ELF-1 (cell line): ENCODE measurements around the gene MAGIX.
"Not testable (repeated sequence)": the region's sequence is repeated elsewhere in the genome, so short reads cannot be mapped to it uniquely, and the experiment has no call there.

Experiments used
- DNase-seq: peaks from one replicate; pipeline ENCODE4 v3.0.0-alpha.2; 2016; ENCODE audit warnings: low read depth, low spot score

Gene MAGIX

GRCh38 chrX:49162620-49163019 lies at the start of gene MAGIX:
MAGIX (plus strand) TSS chrX:49162758; CDS start chrX:49162890, 132 bp downstream.
- DNase-seq, result peak; percentile 53

- DNase-seq, result no peak
These were observed 46.5 kb upstream of the MAGIX start for GRCh38 chrX:49116076-49116475.

DNA sequence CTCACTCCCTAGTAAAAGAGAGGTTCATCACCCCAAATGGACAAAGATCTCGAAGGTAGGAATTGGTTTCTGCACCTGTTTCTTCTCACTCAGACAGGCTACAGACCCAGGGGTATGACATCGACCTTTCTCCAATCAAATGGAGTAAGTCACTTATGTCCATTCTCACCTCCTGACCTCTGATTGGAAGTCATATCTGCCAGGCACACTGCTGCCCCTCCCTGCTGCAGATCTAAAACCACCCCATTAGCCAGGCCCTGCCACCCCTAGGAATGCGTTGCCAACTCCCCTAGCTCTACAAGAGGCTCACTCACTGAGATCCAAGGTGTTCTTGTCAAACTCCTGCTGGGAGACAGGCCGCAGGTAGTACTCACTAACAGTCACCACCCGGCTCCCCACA lies 45.8 kb upstream of the MAGIX start:
- no peak for DNase-seq

- no peak for DNase-seq
These were observed 45.0 kb upstream of the MAGIX start for GRCh38 chrX:49117581-49117980.

GRCh38 chrX:49120091-49120490 lies 42.5 kb upstream of the MAGIX start:
- DNase-seq, result peak; percentile 34

DNA sequence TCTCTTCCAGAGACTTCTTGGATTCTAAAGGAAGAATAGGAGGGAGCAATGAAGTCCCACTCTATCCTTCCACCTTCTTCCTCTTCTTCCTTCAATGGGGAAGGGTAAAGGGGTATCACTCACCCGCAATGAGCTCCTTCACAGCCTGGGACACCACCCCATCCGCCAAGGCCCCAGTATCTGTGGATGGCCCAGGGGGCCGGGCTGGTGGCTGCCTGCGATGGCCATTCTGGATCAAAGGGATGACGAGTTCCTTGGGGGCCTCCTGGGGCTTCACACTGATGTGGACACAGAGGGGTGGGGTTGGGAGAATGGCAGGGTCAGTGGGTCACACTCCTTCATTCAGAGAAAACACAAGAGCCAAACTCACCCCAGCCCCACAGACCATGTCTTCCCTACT lies 40.1 kb upstream of the MAGIX start:
- no peak for DNase-seq

- DNase-seq, result not testable (repeated sequence)
These were observed 34.8 kb upstream of the MAGIX start for GRCh38 chrX:49127742-49128258.

DNA sequence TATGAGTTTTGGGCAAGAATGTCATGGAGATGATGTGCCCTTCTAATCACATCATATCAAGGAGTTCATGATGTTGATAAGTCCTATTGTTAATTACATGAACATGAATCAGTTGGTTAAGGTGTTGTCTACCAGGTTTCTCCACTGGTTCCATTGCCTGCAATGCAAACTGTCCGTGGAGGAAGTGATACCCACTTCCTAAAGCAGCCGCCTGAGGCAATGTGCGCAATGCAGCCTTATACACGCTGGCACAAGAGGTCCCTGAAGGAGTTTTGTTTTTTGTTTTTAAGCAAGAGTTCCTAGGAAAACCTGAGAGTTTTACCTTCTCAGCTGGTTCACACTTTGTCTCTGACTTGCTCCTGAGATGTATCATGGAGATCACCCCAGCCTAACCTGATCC lies 33.1 kb upstream of the MAGIX start:
- DNase-seq, result no peak

GRCh38 chrX:49132275-49132674 lies 30.3 kb upstream of the MAGIX start:
- DNase-seq, result not testable (repeated sequence)

DNA sequence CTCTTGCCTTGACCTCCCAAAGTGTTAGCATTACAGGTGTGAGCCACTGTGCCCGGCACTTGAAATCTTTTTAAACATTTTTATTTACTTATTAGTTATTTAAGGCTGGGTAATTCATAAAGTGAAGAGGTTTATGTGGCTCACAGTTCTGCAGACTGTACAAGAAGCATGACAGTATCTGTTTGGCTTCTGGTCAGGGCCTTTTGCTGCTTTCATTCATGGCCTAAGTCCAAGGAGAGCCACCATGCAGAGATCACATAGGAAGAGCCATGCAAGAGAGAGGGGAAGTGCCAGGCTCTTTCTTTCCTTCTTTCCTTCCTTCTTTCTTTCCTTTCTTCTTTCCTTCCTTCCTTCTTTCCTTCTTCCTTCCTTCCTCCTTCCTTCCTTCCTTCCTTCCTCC lies 28.8 kb upstream of the MAGIX start:
- DNase-seq, result no peak

GRCh38 chrX:49137492-49137891 lies 25.1 kb upstream of the MAGIX start:
- DNase-seq, result no peak

GRCh38 chrX:49139713-49140112 lies 22.8 kb upstream of the MAGIX start:
- no peak for DNase-seq

GRCh38 chrX:49142264-49142663 lies 20.3 kb upstream of the MAGIX start:
- DNase-seq, result not testable (repeated sequence)

- DNase-seq, result peak; percentile 13
These were observed 19.4 kb upstream of the MAGIX start for GRCh38 chrX:49143154-49143553.

GRCh38 chrX:49147282-49147681 lies 15.3 kb upstream of the MAGIX start:
- no peak for DNase-seq

DNA sequence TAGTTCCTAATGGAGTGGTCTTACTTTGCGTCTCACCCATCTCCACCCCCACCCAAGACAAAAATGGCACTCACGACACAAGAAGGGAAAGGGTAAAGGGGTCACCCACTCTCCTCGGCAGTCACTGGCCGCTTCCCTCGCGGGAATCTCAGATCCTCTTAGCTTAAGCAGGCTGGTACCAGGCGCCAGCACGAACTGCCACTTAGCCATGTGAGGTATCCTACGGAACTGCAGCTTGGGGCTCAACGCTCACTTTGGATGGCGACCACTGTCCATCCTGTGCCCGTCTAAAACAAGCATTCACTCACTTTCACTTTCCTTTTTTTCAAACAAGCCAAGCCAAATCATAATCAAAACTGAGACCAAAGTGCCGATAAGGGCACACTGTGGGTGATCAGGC lies 14.6 kb upstream of the MAGIX start:
- DNase-seq, result no peak

DNA sequence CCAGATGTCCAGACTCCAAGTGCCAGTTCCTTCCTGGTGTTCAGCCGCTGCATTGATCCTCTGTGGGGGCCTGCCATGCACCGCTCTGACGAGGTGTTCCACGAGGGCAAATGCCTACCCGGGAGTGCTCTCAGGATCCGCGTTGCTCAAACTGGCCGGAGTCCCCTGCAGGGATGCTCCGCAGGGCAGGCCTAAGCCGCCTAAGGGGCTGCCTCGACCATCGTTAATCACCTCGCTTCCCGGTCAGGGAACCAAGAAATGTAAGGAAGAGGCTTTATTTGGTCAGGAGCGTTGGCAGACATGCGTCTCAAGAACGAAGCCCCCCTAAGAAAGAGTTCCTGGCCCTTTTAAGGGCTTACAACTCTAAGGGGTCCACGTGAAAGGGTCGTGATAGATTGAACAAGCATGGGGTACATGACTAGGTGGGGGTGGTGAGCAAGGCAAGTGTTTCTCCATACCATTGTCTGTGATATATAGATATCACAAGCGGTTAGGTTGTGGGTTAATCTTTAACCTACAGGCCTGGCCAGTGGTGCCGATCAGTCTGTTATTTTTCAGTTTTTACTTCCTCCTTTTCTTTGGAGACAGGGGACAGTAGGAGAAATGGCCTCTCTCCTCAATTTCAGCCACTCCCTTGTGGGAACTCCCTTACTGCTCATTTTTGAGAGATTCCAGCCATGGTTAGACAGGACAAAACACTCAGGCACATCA lies 14.0 kb upstream of the MAGIX start:
- not testable (repeated sequence) for DNase-seq

GRCh38 chrX:49149291-49149690 lies 13.3 kb upstream of the MAGIX start:
- not testable (repeated sequence) for DNase-seq

DNA sequence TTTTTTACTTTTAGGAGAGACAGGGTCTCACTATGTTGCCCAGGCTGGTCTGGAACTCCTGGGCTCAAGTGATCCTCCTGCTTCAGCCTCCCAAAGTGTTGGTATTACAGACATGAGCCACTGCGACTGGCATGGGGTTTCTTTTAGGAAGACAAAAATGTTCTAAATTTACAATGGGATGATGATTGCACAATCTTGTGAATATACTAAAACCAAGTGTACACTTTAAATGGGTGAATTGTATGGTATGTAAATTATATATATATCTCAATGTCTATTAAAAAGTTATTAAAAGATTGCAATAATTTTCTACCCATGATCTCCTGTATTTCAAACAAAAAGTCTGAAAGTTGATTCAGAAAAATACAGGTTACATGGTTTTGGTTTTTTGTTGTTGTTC lies 9.1 kb upstream of the MAGIX start:
- DNase-seq, result no peak

DNA sequence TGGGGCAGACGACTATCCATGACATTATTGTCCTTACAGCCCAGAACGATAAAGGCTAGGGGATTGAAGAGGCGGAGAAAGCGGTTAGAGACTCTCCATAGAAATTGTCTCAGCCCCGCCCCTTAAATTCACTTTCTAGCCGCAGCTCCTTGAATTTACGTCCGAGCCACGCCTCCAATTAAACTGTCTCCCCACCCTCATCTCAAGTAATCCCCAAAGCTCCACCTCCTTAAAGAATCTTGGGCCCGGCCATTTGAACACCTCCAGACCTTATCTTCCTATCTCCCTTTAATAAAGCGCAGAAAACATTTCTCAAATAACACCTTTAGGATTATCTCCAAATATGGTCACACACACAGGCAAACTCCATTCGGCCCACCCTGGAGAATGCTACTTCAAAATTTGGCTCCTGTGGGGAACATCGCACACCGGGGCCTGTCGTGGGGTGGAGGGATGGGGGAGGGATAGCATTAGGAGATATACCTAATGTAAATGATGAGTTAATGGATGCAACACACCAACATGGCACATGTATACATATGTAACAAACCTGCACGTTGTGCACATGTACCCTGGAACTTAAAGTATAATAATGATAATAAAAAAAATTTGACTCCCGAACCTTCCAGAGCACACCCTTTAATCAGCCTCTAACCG lies 7.2 kb upstream of the MAGIX start:
- peak; percentile 90 for DNase-seq

DNA sequence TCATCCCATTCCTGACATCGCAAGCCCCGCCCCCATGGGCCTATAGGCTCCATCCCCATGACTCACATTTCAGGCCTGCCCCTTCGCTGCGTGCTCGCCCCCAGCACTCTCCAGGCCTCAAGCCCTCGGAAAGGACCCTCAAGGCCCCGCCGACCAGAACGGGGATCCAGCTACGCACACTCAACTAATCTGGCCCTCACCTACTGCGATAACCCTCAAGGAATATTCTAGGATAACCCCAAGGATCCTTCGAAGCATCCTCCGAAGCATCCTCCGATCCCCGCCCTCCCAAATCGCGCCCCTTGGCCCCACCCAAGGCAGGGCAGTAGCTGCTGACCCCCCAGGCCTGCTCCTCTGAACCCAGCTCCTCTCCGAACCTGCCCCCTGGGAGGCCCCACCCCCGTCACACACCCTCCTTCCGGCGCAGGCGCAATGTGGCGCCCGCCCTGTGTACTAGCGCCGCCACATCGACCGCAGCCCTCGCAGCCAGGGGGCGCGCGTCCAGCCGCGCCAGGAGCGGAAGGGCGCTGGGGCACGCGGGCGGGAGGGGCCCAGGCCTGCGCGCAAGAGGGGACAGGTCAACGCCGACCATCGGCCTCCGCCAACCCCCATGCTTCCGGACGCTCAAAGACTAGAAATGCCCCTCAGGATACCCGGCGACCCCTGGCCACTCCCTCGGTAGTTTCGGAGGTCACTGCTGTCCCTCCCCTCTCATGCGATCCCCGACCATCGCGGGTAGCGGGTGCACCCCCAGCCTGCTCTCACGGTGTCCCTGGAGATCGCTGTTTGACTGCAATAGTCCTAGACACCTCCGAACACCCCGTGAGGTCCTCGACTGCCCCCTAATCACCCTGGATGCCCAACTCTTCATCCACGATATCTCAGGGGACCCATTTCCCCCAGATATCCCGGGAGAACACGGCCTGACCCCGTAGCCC lies 6.4 kb upstream of the MAGIX start:
- DNase-seq, result peak; percentile 95

- no peak for DNase-seq
These were observed 5.4 kb upstream of the MAGIX start for GRCh38 chrX:49157194-49157593.
